Activated T-helper 17 cell treated with anti-CD3 and anti-CD28 coated beads, Interleukin-2, amount 50 U/mL, for 72 hours (primary cell): Measurements from ENCODE around the gene MRPL34. TPM values are rescaled to one million over a fixed set of nuclear protein-coding genes. Genes with fewer than 3 reads are reported as not detected.

Experiments used
- ATAC-seq: fragments of 150-1000 bp; cut with Tn5 transposase; replicated peaks from 2 replicates; pipeline ENCODE4 v1.10.0; 2021; ENCODE audit warnings: mild to moderate bottlenecking, moderate library complexity
- H3K27ac Mint-ChIP-seq: one replicate; pipeline ENCODE4 v1.8.0; 2022; ENCODE audit warnings: mixed read lengths
- H3K27me3 Mint-ChIP-seq: one replicate; pipeline ENCODE4 v1.8.0; 2022; ENCODE audit warnings: mixed read lengths
- H3K36me3 Mint-ChIP-seq: one replicate; pipeline ENCODE4 v1.8.0; 2022; ENCODE audit warnings: low read depth, mild to moderate bottlenecking, mixed read lengths
- H3K4me1 Mint-ChIP-seq: one replicate; pipeline ENCODE4 v1.8.0; 2022; ENCODE audit warnings: mixed read lengths
- H3K4me3 Mint-ChIP-seq: one replicate; pipeline ENCODE4 v1.8.0; 2022; ENCODE audit warnings: mild to moderate bottlenecking, mixed read lengths
- H3K9me3 Mint-ChIP-seq: one replicate; pipeline ENCODE4 v1.8.0; 2022; ENCODE audit warnings: mixed read lengths
- total RNA-seq, 2 donors: library from RNA; stranded (reverse); gene quantifications; one replicate each; pipeline ENCODE4 v1.2.3, GENCODE V29; 2022

Gene MRPL34
- total RNA-seq, 2 donors from 2014 or later: 56.2 to 95.9 TPM

- Mint-ChIP-seq H3K4me3 (peak within 1 kb of the TSS; percentile 86), H3K4me1 (peaks cover 17% of the 10 kb centered on the region), H3K36me3 (no peaks in the 10 kb centered on the region), H3K9me3 (no peaks in the 10 kb centered on the region), H3K27me3 (no peaks in the 10 kb centered on the region), H3K27ac (peak within 1 kb of the TSS; percentile 80)
- peak; percentile 8 for ATAC-seq
These were observed 29.0 kb downstream of the MRPL34 start, which contains the start of gene ANO8 for GRCh38 chr19:17334414-17335409. ANO8 (minus strand) TSS chr19:17334855; CDS start chr19:17334670, 185 bp downstream.

- no peaks in the 10 kb centered on the region for H3K9me3 Mint-ChIP-seq
- no peak for ATAC-seq
- H3K4me3 Mint-ChIP-seq: peak overlapping the region; percentile 86
- no peak overlapping the region for H3K27ac Mint-ChIP-seq
- H3K36me3 Mint-ChIP-seq: no peaks in the 10 kb centered on the region
- no peaks in the 10 kb centered on the region for H3K27me3 Mint-ChIP-seq
- H3K4me1 Mint-ChIP-seq: peaks cover 17% of the 10 kb centered on the region
These were observed 29.9 kb downstream of the MRPL34 start for GRCh38 chr19:17335575-17335974.

GRCh38 chr19:17336872-17337674 is 31.4 kb downstream of the MRPL34 start, which contains the start of gene GTPBP3:
GTPBP3 (plus strand) TSS chr19:17337553; CDS start chr19:17337612, 59 bp downstream.
- peak within 1 kb of the TSS; percentile 86 for H3K4me3 Mint-ChIP-seq
- peak within 1 kb of the TSS; percentile 74 for H3K27ac Mint-ChIP-seq
- peaks cover 17% of the 10 kb centered on the region for H3K4me1 Mint-ChIP-seq
- H3K36me3 Mint-ChIP-seq: no peaks in the 10 kb centered on the region
- H3K27me3 Mint-ChIP-seq: no peaks in the 10 kb centered on the region
- peak; percentile 95 for ATAC-seq
- no peaks in the 10 kb centered on the region for H3K9me3 Mint-ChIP-seq

DNA sequence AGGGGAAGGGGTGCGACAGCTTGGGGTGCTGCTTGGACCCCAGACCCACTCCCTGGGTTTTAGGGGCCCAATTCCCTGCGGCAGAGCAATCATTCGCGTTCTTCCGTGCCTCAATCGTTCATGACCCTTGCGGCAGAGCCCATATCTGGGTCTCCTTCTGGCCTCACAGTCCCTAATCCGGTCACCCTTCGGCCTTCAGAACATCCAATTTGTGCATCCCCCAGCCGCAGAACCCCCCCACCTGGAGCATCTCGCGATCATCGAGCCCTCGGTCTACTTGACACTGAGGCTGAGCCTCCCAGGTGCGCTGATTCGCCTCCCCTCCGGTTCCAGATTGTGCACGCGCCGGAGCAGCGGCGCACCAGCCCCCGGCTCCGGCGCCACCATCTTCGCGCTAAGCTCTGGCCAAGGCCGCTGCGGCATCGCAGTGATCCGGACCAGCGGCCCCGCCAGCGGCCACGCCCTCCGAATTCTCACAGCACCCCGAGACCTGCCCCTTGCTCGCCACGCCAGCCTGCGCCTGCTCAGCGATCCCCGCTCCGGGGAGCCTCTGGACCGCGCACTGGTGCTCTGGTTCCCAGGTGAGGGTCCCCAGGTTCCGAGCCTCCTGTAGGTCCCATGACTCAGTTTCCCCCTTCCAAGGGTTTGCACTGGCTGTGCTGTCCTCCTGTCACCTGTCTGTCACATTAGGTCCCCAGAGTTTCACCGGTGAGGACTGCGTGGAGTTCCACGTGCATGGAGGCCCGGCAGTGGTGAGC is 32.2 kb downstream of the MRPL34 start:
- peaks cover 17% of the 10 kb centered on the region for H3K4me1 Mint-ChIP-seq
- peak overlapping the region; percentile 86 for H3K4me3 Mint-ChIP-seq
- peak overlapping the region; percentile 74 for H3K27ac Mint-ChIP-seq
- ATAC-seq: peak; percentile 8
- no peaks in the 10 kb centered on the region for H3K36me3 Mint-ChIP-seq
- no peaks in the 10 kb centered on the region for H3K27me3 Mint-ChIP-seq
- H3K9me3 Mint-ChIP-seq: no peaks in the 10 kb centered on the region

- ATAC-seq: no peak
- H3K27ac Mint-ChIP-seq: no peak overlapping the region
- H3K4me3 Mint-ChIP-seq: peak overlapping the region; percentile 86
- H3K9me3 Mint-ChIP-seq: no peaks in the 10 kb centered on the region
- H3K27me3 Mint-ChIP-seq: no peaks in the 10 kb centered on the region
- no peaks in the 10 kb centered on the region for H3K36me3 Mint-ChIP-seq
- peaks cover 17% of the 10 kb centered on the region for H3K4me1 Mint-ChIP-seq
These were observed 32.9 kb downstream of the MRPL34 start for GRCh38 chr19:17338433-17339078.

- Mint-ChIP-seq H3K27me3 (no peaks in the 10 kb centered on the region), H3K4me1 (peaks cover 12% of the 10 kb centered on the region), H3K9me3 (no peaks in the 10 kb centered on the region), H3K4me3 (peak overlapping the region; percentile 86), H3K27ac (no peak overlapping the region), H3K36me3 (no peaks in the 10 kb centered on the region)
- no peak for ATAC-seq
These were observed 33.5 kb downstream of the MRPL34 start for GRCh38 chr19:17339088-17339741.

GRCh38 chr19:17340302-17340870 is 34.7 kb downstream of the MRPL34 start:
- ATAC-seq: no peak
- Mint-ChIP-seq H3K27me3 (no peaks in the 10 kb centered on the region), H3K4me3 (no peak overlapping the region), H3K4me1 (peaks cover 5% of the 10 kb centered on the region), H3K36me3 (no peaks in the 10 kb centered on the region), H3K9me3 (no peaks in the 10 kb centered on the region), H3K27ac (no peak overlapping the region)

- H3K27me3 Mint-ChIP-seq: no peaks in the 10 kb centered on the region
- H3K4me1 Mint-ChIP-seq: peaks cover 5% of the 10 kb centered on the region
- no peak overlapping the region for H3K4me3 Mint-ChIP-seq
- H3K9me3 Mint-ChIP-seq: no peaks in the 10 kb centered on the region
- H3K36me3 Mint-ChIP-seq: no peaks in the 10 kb centered on the region
- H3K27ac Mint-ChIP-seq: no peak overlapping the region
- no peak for ATAC-seq
These were observed 35.2 kb downstream of the MRPL34 start for GRCh38 chr19:17340871-17341357.

DNA sequence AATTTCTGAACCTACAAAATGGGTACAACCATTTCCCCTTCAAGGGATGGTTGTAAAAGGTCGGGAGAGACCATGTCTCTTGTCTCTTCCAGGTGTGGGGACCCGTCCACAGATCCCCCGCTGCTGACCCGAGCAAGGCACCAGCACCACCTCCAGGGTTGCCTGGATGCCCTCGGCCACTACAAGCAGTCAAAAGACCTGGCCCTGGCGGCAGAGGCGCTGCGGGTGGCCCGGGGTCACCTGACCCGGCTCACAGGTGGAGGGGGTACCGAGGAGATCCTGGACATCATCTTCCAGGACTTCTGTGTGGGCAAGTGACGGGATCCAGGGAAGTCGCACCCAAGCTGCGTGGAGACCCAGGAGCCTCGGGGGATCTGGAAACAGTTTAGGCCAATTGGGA is 35.7 kb downstream of the MRPL34 start:
- H3K36me3 Mint-ChIP-seq: no peaks in the 10 kb centered on the region
- H3K4me3 Mint-ChIP-seq: no peak overlapping the region
- ATAC-seq: no peak

DNA sequence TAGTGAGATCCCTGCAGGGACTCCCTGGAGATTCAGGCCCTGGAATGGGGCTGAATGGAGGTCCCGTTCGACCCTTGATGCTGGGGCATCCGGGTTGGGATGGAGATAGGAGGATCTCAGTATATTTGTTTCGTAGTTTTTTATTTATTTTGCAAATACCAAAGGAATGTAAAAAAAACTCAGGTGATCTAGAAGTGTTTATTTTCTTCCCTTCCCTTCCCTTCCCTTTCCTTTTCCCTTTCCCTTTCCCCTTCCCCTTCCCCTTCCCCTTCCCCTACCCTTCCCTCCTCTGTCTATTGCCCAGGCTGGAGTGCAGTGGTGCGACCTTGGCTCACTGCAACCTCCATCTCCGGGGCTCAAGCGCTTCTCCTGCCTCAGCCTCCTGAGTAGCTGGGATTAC is 36.2 kb downstream of the MRPL34 start:
- H3K4me1 Mint-ChIP-seq: peaks cover 11% of the 10 kb centered on the region
- no peaks in the 10 kb centered on the region for H3K36me3 Mint-ChIP-seq
- no peaks in the 10 kb centered on the region for H3K9me3 Mint-ChIP-seq
- H3K27me3 Mint-ChIP-seq: no peaks in the 10 kb centered on the region
- no peak overlapping the region for H3K27ac Mint-ChIP-seq
- no peak overlapping the region for H3K4me3 Mint-ChIP-seq
- ATAC-seq: no peak

More for the DNA sequence above, 35.7 kb downstream of the MRPL34 start:
- Mint-ChIP-seq H3K27me3 (no peaks in the 10 kb centered on the region), H3K27ac (no peak overlapping the region), H3K9me3 (no peaks in the 10 kb centered on the region), H3K4me1 (peaks cover 10% of the 10 kb centered on the region)

- Mint-ChIP-seq H3K4me1 (peaks cover 6% of the 10 kb centered on the region), H3K27me3 (peaks cover 9% of the 10 kb centered on the region), H3K27ac (peak overlapping the region; percentile 41), H3K36me3 (no peaks in the 10 kb centered on the region), H3K9me3 (no peaks in the 10 kb centered on the region), H3K4me3 (no peak overlapping the region)
- peak; percentile 99 for ATAC-seq
These were observed 40.5 kb downstream of the MRPL34 start for GRCh38 chr19:17346109-17346671.

DNA sequence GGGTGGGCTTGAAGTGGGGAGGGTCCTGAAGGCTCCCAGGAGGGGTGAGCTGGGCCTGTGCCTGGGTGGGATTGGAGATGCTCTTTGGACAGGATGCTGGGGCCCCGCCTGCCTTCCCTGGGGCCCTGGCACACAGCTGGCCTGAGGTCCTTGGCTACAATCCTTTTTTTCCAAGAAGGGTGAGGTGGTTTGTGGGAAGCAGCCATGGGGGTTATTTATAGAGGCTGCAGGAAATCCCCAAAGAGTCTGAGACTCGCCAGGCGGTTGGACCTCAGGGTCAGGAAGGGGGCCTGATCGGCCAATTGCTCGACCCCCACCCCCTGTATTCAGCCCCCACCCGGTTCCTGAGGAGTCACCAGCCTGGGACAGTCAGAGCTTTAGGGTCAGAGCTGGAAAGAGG is 41.7 kb downstream of the MRPL34 start:
- Mint-ChIP-seq H3K9me3 (no peaks in the 10 kb centered on the region), H3K36me3 (no peaks in the 10 kb centered on the region)

More for the DNA sequence above, 41.7 kb downstream of the MRPL34 start:
- no peak overlapping the region for H3K4me3 Mint-ChIP-seq
- no peak for ATAC-seq
- peaks cover 6% of the 10 kb centered on the region for H3K4me1 Mint-ChIP-seq
- H3K27ac Mint-ChIP-seq: no peak overlapping the region
- H3K27me3 Mint-ChIP-seq: peaks cover 13% of the 10 kb centered on the region
